NCI-H1092 (cell line): ENCODE results near the gene ELF5.

Source experiments
- DNase-seq: peaks from one replicate; lab custom pipeline; 2025; lab: John Stamatoyannopoulos, UW

The ELF5 gene

DNA sequence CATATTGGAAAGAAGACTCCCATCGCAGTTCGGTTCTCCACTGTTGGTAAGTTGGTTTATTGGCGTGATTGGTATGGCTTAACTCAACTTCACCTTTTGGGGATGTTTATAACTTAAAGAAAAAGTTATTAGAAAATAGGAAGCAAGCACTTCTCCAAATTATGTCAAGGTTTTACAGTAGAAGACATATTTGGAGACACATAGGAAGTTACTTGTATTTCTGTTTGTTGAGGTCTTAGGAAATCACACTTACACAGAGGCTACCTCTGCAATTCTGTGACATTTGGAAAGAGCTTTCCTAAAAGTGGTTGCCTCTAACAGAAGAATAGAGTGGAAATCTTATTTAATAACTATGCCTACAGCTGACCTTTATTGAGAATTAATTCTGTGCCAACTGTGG, 62.5 kb downstream of the ELF5 start:
- DNase-seq: no peak

DNA sequence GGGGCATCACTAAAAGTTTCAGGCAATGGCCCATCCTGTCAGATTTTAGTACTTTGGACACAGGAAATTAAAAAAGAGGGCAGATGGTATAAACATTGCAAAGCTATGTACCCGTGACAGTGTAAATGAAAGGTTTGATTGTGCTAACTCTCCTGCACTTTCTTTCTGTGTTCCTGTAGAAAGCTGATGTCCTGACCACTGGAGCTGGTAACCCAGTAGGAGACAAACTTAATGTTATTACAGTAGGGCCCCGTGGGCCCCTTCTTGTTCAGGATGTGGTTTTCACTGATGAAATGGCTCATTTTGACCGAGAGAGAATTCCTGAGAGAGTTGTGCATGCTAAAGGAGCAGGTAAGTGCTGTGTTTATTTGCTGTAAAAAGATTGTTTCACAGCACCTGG, 64.6 kb downstream of the ELF5 start:
- DNase-seq: no peak

DNA sequence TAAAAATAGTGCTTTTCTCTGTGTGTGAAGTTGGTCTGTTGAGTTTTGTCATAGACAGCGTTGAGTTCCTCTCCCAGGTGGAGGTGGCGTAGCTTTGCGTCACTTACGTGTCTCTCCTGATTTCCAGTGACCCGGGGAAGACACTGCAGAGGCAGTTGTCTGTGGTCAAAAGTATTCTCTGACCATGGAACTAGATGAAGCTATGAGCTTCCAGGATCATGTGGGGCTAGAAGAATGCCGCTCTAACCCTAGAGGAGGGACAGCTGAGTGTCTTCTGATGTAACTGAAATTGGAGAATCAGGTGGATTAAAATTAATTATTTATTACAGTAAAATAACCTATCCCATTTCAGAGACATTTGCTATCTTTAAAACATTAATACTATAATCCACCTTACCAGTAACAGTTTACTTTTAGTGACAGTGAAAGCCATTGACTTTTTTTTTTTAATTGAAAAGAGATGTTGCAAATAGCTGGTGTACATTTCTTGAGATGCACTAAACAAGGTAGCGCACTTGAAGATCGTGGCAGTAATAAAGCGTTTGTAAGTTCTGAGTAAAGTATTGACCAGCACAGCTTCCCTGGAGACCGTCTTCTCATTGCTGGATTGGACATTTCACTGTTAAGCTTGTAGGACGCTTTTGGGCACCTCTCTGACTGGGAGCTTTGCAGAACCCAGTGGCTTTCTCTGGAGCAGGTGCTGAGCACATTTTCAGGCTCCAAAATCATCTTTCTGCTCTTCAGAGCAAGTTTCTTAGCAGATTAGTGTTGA, 65.2 kb downstream of the ELF5 start:
- no peak for DNase-seq

DNA sequence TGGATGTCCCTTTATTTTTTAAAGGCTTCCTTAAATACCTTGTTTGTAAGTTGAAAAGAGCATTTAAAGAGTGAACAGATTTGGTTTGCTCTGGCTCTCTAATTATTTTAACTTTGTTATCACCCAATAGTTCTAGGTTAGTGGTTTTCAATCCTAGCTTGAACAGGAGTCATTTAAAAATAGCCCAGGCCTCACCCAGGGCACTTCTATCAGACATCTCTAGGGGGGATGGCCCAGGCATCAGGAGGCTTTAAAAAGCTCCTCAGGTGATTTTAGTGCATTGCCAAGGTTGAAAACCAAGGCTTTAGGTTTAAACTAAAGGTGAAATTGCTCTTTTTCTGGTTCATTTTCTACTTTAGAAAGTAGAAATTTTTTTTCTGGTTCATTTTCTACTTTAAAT, 66.5 kb downstream of the ELF5 start:
- DNase-seq: no peak

DNA sequence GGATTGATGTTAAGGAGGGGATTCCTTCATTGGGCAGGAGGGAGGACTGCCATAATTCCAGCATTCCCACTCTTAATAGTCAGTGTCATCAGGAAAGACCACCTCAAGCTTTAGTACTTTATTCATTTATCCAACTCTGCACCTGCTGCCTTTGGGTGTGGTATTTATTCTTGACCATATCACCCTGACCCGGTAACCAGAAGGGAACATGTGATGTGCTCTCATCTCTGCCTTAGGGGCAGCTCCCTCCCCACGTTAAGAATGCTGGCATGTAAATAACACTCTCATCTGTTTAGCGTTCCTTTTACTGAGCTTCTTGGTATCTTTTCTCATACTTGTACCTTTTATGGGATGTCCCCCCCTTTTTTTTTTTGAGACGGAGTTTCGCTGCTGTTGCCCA, 67.2 kb downstream of the ELF5 start:
- no peak for DNase-seq

DNA sequence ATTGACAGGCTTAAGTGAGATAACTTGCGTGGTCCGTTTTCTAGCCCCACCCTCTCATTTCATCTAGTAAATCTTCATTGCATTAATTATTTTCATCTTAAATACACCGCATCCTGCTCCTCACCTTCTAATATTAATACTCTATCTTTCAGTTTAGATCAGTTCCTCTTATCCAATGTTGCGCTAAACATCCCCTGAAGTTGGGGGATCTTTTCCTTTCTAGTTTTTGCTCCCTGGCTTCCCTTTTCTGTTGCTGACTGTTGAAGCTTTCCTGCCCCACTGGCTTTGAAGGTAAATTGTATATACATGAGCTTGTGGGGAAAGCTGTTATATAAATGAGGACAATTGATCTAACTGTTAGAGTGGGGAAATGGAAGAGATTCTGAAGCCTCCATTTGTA, 67.6 kb downstream of the ELF5 start:
- DNase-seq: no peak

DNA sequence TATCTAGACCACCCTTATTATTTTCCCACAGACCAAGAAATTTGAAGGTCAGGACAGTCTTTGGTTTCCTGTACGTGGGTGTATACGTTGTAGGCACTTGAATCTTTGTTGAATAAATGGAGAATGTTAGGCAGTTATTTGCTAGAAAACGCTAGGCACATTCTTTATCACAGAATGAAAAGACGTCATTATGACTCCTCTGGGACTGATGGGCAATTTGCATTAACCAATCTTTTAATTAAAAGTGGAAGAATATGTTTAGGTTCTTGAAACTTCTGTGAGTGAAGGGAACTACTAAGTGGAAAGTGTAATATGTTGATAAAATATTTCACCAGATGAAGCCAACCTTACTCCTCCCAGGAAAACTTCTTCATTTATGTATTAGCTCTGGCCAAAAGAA, 69.2 kb downstream of the ELF5 start:
- DNase-seq: no peak

DNA sequence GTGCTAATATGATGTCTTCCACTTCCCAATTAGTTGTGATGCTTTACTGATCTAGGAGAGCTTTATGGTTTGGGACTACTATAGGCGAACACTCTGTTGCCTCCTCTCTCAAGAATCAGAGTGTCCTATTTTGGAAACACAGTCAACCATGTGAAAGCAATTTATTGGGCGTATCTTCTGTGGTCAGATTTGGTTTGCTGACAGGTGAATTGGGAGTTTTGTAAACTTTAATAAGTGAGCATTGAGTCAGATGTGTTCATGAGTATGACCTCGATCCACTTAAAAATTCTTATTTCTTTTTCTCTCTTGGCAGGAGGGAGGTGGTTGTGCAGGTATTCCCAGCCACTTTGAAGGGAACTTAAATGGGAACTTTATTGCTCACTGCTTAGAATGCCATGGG, 70.5 kb downstream of the ELF5 start:
- DNase-seq: no peak

DNA sequence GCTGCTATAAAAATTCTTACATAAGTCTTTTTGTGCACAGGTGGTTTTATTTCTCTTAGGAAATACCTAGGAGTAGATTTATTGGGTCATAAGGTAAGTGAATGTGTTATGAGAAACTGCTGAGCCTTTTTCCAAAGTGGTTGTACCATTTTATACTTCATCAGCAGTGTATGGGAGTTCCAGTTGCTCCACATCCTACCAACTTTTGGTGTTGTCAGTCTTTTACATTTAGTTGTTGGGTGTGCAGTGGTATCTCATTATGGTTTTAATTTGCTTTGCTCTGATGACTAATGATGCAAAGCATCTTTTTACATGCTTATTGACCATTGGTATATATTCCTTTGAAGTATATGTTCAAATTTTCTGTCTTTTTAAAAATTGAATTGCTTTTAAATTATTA, 71.8 kb downstream of the ELF5 start:
- no peak for DNase-seq

DNA sequence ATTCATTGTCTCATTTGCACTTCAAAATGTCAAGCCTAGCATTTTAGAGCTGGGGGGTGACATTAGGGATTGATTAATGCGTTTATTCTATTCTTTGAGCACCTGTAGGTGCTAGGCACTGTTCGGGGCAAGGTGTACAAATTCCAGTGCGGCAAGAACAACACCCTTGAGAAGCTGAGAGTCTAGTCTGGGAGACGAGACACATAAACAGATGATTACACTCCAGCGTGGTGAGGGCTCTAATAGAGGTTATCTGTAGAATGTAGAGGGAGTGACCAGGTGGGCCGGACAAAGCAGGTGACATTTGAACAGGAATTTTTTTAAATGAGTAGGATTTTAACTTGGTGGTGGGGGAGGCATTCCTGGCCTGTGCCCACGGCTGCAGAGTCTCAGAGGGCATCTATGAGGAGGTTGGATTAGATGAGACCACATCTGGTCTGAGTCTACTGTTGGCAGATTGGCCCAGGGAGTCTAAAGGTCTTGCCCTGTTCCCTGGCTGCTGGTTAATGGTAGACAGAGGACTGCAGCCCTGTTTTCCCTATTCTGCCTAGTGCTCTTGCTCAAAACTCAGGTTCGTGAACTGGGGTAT, 73.9 kb downstream of the ELF5 start:
- no peak for DNase-seq

DNA sequence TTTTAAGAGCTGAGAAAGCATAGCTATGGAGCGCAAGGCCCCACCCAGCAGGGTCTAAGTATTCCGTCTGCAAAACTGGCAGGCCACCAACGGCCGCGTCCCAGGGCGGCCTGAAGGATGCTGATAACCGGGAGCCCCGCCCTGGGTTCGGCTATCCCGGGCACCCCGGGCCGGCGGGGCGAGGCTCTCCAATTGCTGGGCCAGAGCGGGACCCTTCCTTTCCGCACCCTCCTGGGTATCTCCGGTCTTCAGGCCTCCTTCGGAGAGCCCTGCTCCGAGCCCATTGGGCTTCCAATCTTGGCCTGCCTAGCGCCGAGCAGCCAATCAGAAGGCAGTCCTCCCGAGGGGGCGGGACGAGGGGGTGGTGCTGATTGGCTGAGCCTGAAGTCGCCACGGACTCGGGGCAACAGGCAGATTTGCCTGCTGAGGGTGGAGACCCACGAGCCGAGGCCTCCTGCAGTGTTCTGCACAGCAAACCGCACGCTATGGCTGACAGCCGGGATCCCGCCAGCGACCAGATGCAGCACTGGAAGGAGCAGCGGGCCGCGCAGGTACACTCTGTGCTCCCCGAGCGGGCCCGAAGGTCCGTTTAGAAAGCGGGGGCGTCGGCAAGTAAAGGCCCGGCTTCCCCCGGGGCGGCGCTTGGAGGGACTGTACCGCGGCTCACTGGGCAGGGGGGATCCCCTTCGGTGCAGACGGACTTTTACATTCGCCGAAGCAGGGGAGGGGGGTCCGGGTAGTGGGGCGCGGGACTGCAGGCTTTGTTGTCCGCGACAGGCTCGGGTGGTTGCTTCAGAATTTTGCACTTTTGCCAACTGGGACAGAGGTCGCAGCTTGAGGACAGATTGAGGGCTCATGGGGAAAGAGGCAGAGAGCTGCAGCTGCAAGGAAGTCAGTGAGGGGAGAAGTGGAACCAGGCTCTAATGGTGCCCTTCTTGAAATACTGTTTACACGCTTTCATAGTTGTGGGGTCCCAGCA, 74.8 kb downstream of the ELF5 start, which contains the start of gene CAT:
CAT (plus strand) TSS at position 406 of the 979 bp plus-strand sequence; CDS start at position 486, 80 bp downstream.
- DNase-seq: peak; percentile 95

DNA sequence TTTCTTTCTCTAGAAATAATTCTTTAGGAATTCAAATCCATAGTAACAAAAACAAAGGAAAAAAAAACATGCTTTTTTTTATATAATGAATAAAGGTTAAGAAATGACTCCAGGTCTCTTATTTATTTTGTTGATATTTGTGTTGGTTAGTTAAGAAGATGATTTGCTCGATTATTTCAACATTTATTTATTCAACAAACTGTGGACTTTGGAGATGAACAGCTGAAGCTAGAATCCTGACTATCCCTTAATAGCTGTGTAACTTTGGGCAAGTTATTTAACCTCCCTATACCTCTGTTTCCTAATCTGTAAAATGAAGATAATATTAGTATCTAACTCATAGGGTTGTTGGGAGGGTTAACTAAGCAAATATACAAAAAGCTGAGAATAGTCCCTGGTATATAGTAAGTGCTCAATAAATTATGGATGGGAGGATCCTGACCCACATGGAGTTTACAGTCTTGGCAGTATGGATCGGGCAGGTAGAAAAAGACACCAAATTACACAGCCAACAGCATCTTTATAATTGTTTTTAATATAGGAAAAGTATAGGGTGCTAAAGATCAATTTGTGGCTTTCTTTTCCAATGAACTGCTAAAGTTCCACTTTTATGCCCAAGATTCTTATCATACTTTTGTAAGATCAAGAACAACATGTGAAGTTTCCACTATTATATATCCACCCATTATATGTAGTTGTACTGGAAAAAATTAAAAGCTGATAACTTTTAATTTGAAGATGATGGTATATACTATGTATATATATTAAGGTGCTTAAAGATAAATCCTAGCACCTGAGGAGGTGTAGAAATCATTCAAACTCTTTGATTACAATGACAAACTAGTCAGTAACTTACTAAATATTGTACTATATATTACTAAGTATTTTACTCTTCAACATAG, 76.1 kb downstream of the ELF5 start:
- no peak for DNase-seq

DNA sequence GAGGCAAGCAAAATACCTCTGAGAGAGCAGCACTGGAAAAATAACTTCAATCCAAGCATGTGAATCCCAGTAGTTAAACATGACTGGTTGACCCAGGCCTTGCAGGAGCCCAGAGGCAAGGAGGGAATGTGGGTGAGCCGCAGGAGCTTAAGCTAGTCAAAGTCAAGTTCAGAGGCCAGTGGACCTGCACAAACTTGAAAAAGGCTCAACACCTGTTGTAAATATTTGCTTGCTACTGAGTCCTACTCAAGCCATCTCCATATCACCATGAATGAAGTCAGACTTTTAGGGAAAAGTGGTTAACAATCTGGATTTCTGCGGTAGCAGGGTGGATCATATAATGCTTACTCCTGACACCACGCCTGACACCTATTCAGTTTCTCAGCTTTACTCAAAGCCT, 79.7 kb downstream of the ELF5 start:
- no peak for DNase-seq

DNA sequence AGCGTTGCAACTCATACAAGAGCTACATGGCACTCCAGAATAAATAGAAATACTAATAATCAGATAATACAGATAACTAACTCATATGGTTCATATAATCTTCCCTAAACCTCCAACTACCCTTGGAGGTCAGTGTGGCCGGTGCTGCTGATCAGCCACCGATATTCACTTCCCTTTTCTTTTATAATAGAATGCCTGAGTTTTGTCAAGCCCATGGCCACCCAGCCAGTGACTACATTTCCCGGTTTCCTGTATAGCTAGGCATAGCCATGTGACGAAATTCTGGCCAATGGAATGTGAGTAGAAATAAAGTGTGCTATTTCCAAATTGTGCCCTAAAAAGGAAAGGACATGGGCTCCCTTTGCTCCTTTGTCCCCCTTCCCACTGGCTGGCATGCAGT, 80.8 kb downstream of the ELF5 start:
- no peak for DNase-seq

DNA sequence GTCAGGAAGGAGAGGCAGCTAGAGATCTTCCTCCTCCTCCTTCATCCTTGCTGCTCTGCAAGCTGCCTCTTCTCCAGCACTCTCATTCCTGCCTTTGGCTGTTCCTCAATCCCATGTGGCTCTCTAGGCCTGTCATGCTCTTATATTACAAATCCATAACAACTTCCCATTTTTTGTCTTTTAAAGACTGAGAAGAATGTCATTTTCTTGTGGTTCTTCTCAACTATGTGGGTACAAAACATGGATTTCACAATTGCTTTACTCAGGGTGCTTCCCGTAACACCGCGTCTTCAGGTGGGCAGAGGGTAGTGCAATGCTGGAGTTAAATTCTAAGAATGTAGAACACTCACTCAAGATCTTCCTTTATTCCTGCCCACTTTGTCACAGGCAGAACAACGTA, 81.6 kb downstream of the ELF5 start:
- no peak for DNase-seq
